HG03139 (cell line): ENCODE measurements around the gene SEC14L6.

Experiments used
- ATAC-seq: cut with Tn5 transposase; IDR thresholded peaks from one replicate; pipeline ENCODE4 v1.9.1; 2021; ENCODE audit not compliant: unreplicated experiment

Gene SEC14L6

GRCh38 chr22:30538280-30538679 is 8.3 kb downstream of the SEC14L6 start:
- no peak for ATAC-seq

GRCh38 chr22:30537083-30537731 is 9.3 kb downstream of the SEC14L6 start:
- ATAC-seq: no peak

GRCh38 chr22:30535182-30535581 is 11.4 kb downstream of the SEC14L6 start:
- ATAC-seq: no peak

GRCh38 chr22:30531651-30532608 is 14.6 kb downstream of the SEC14L6 start:
- no peak for ATAC-seq

- ATAC-seq: no peak
Observed at GRCh38 chr22:30526656-30527055, 19.9 kb downstream of the SEC14L6 start.

GRCh38 chr22:30523646-30524489 is 22.7 kb downstream of the SEC14L6 start:
- ATAC-seq: no peak

- no peak for ATAC-seq
Observed at GRCh38 chr22:30521368-30522156, 25.0 kb downstream of the SEC14L6 start.

- no peak for ATAC-seq
Observed at GRCh38 chr22:30519842-30520425, 26.6 kb downstream of the SEC14L6 start.

- no peak for ATAC-seq
Observed at GRCh38 chr22:30516731-30517130, 29.8 kb downstream of the SEC14L6 start.

- ATAC-seq: no peak
Observed at GRCh38 chr22:30516273-30516672, 30.3 kb downstream of the SEC14L6 start.

GRCh38 chr22:30514252-30514651 is 32.3 kb downstream of the SEC14L6 start:
- no peak for ATAC-seq

GRCh38 chr22:30513462-30513861 is 33.1 kb downstream of the SEC14L6 start:
- no peak for ATAC-seq

GRCh38 chr22:30511911-30512310 is 34.6 kb downstream of the SEC14L6 start:
- no peak for ATAC-seq

- ATAC-seq: no peak
Observed at GRCh38 chr22:30511109-30511508, 35.4 kb downstream of the SEC14L6 start.

- no peak for ATAC-seq
Observed at GRCh38 chr22:30508216-30508615, 38.3 kb downstream of the SEC14L6 start.

GRCh38 chr22:30507670-30508069 is 38.9 kb downstream of the SEC14L6 start:
- no peak for ATAC-seq

- no peak for ATAC-seq
Observed at GRCh38 chr22:30506507-30506968, 40.0 kb downstream of the SEC14L6 start.

GRCh38 chr22:30503551-30503950 is 43.0 kb downstream of the SEC14L6 start:
- ATAC-seq: no peak

GRCh38 chr22:30502911-30503310 is 43.6 kb downstream of the SEC14L6 start:
- no peak for ATAC-seq

- no peak for ATAC-seq
Observed at GRCh38 chr22:30502153-30502552, 44.4 kb downstream of the SEC14L6 start.
